IPS-15b (cell line): Measurements from ENCODE around the gene STX8.

ENCODE experiments used
- H3K27me3 ChIP-seq: one replicate; pipeline ENCODE4 v1.6.1; 2013; ENCODE audit warnings: low read length; ENCODE audit not compliant: control insufficient read depth, insufficient read depth
- H3K36me3 ChIP-seq: one replicate; pipeline ENCODE4 v1.6.1; 2013; ENCODE audit warnings: low read length; ENCODE audit not compliant: control insufficient read depth, insufficient read depth
- H3K4me1 ChIP-seq: one replicate; pipeline ENCODE4 v1.6.1; 2013; ENCODE audit warnings: mild to moderate bottlenecking, low read length; ENCODE audit not compliant: control insufficient read depth, insufficient read depth
- H3K4me3 ChIP-seq: one replicate; pipeline ENCODE4 v1.5.1; 2013; ENCODE audit warnings: low read depth, low read length
- H3K9ac ChIP-seq: one replicate; pipeline ENCODE4 v1.6.1; 2013; ENCODE audit warnings: low read depth, mild to moderate bottlenecking, low read length
- H3K9me3 ChIP-seq: one replicate; pipeline ENCODE4 v1.6.1; 2013; ENCODE audit warnings: mild to moderate bottlenecking, low read length; ENCODE audit not compliant: control insufficient read depth, insufficient read depth

The STX8 gene

DNA sequence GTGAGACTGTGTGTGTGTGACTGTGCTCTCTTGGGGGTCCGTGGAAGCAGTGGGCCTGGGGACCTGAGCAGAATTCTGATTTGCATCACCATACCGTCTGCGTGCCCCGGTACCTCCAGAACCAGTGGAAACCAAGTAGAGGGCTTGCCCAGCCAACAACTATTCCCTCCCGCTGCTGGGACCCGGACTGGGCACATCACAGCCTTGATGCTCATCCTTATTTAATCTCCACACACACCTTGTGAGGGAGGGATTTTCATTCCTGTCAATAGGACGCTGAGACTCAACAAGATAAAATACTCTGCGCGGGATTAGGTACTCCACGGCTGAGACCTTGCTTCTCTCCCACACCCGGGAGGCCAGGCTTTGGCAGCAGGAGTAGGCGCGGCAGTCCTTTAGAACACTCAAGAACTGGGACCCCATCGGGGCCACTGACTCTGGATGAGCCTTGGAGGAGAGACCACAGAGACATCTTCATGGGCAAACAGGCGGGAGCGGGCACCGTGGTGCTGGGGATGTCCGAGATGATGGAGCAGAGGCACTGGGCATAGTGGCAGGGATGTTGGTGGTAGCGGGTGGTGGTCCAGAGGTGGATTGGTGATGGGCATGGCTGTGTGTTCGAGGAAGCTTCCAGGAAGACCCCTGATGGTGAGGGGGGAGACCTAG is 346.3 kb downstream of the STX8 start:
- H3K27me3 ChIP-seq: no peaks in the 10 kb centered on the region
- no peak overlapping the region for H3K9ac ChIP-seq
- no peaks in the 10 kb centered on the region for H3K9me3 ChIP-seq
- no peaks in the 10 kb centered on the region for H3K4me1 ChIP-seq
- H3K4me3 ChIP-seq: no peak overlapping the region
- H3K36me3 ChIP-seq: no peaks in the 10 kb centered on the region

GRCh38 chr17:9228408-9229159 is 347.0 kb downstream of the STX8 start:
- Histone ChIP-seq H3K27me3 (no peaks in the 10 kb centered on the region), H3K9ac (no peak overlapping the region), H3K4me3 (no peak overlapping the region), H3K9me3 (no peaks in the 10 kb centered on the region), H3K4me1 (no peaks in the 10 kb centered on the region), H3K36me3 (no peaks in the 10 kb centered on the region)

DNA sequence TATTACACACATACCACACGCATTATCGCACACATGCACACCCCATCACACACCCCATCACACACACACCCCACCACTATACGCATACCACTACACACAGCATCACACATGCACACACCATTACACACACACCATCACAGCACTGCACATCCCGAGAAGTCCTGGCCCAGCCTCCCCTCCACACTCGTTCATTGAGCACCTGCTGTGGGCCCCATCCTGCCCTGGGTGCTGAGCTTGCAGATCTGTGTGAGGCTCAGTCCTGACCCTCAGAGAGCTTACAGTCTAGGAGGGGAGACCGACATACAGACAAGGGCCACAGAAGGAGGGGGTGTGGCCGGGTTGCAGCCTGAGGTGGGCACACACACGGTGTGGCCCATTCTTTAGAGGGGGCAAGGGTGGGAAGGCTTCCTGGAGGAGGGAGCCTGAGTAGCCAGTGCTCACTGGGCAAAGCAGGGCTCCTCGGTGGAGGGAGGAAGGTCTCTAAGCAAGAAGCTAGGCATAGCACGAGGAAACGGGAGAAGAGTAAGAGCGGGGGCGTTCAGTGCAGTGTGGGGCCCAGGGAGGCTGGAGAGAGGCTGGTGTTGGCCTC is 347.7 kb downstream of the STX8 start:
- Histone ChIP-seq H3K4me3 (no peak overlapping the region), H3K9me3 (no peaks in the 10 kb centered on the region), H3K4me1 (no peaks in the 10 kb centered on the region), H3K9ac (no peak overlapping the region), H3K27me3 (no peaks in the 10 kb centered on the region), H3K36me3 (no peaks in the 10 kb centered on the region)

DNA sequence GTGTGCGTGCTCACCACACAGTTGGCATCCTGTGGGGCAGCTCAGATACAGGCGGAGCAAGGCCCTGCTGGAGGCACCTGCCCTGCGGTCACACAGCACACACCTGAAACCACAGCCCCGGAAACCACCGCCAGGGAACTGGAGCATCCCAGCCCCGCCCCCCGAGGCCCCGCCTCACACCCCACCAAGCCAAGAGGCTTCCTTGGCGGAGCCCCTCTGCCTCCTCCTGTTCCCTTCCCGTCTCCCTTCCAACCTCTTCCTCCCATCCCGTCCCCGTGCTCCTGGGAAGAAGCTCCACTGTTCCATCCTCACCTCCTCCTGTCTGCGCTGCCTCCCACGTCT is 348.9 kb downstream of the STX8 start:
- H3K27me3 ChIP-seq: no peaks in the 10 kb centered on the region
- no peak overlapping the region for H3K4me3 ChIP-seq

DNA sequence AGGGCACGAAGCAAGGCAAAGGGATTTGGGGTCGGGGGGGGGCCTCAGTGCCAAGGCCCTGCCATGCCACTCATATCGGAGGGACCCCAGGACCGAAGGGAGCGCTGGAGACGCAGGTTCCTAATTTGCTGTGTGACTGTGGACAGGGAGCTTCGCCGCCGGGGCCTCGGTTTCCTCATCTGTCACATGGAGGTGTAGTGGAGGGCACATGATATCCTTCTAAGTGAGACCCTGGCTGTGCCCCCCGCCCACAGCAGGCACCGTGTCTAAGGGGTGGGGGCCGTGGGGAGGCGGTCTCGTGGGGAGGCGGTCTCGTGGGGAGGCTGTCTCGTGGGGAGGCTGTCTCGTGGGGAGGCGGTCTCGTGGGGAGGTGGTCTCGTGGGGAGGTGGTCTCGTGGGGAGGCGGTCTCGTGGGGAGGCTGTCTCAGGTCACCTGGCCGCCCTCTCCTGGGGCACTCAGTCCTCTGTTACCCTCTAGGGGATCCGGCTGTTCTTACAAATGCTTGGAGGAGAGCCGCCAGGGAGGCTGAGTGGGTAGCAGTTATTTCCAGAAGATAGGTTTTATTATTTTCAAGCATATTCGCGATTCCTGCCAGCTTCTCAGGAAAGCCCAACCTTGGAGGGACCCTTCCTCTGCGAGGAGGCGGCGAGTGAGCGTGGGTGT is 349.4 kb downstream of the STX8 start:
- Histone ChIP-seq H3K36me3 (no peaks in the 10 kb centered on the region), H3K9ac (no peak overlapping the region), H3K4me1 (no peaks in the 10 kb centered on the region), H3K9me3 (no peaks in the 10 kb centered on the region), H3K27me3 (no peaks in the 10 kb centered on the region), H3K4me3 (no peak overlapping the region)

More for the DNA sequence above, 348.9 kb downstream of the STX8 start:
- Histone ChIP-seq H3K9ac (no peak overlapping the region), H3K9me3 (no peaks in the 10 kb centered on the region), H3K36me3 (no peaks in the 10 kb centered on the region), H3K4me1 (no peaks in the 10 kb centered on the region)

GRCh38 chr17:9225305-9226101 is 350.1 kb downstream of the STX8 start:
- H3K9me3 ChIP-seq: no peaks in the 10 kb centered on the region
- H3K36me3 ChIP-seq: no peaks in the 10 kb centered on the region
- H3K4me3 ChIP-seq: no peak overlapping the region
- no peak overlapping the region for H3K9ac ChIP-seq
- H3K4me1 ChIP-seq: no peaks in the 10 kb centered on the region
- H3K27me3 ChIP-seq: no peaks in the 10 kb centered on the region

- Histone ChIP-seq H3K4me3 (no peak overlapping the region), H3K9ac (no peak overlapping the region), H3K27me3 (no peaks in the 10 kb centered on the region)
Observed at GRCh38 chr17:9224485-9224884, 351.1 kb downstream of the STX8 start.

GRCh38 chr17:9223531-9223930 is 352.1 kb downstream of the STX8 start:
- no peaks in the 10 kb centered on the region for H3K36me3 ChIP-seq
- H3K27me3 ChIP-seq: no peaks in the 10 kb centered on the region
- H3K4me3 ChIP-seq: no peak overlapping the region
- no peaks in the 10 kb centered on the region for H3K9me3 ChIP-seq
- H3K4me1 ChIP-seq: no peaks in the 10 kb centered on the region
- H3K9ac ChIP-seq: no peak overlapping the region

More at GRCh38 chr17:9224485-9224884, 351.1 kb downstream of the STX8 start:
- H3K4me1 ChIP-seq: no peaks in the 10 kb centered on the region
- no peaks in the 10 kb centered on the region for H3K9me3 ChIP-seq
- no peaks in the 10 kb centered on the region for H3K36me3 ChIP-seq

DNA sequence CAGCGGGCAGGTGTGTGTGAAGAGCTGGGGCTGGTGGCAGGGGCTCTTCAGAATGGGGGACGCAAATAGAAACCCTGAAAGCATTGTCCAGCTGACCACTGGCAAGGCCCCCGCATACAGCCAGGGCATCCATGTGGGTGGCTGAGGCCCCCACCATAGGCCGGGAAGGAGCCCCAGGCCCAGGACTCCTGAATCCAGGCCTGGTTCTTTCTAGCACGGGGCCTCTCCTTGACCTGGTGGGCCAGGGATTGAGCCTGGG is 353.8 kb downstream of the STX8 start:
- Histone ChIP-seq H3K27me3 (no peaks in the 10 kb centered on the region), H3K4me3 (no peak overlapping the region), H3K36me3 (no peaks in the 10 kb centered on the region), H3K9me3 (no peaks in the 10 kb centered on the region), H3K4me1 (no peaks in the 10 kb centered on the region), H3K9ac (no peak overlapping the region)

GRCh38 chr17:9221147-9221921 is 354.3 kb downstream of the STX8 start:
- Histone ChIP-seq H3K4me1 (no peaks in the 10 kb centered on the region), H3K27me3 (no peaks in the 10 kb centered on the region), H3K36me3 (no peaks in the 10 kb centered on the region), H3K9ac (no peak overlapping the region), H3K4me3 (no peak overlapping the region), H3K9me3 (no peaks in the 10 kb centered on the region)
